Fibroblast of upper back skin (primary cell): ENCODE results near the gene HDAC1.
A peak's percentile ranks its signal among the peaks of the same experiment; 100 is the strongest.

Source experiments
- DNase-seq: peaks from one replicate; pipeline ENCODE4 v3.0.0-alpha.2; 2013

Gene HDAC1

GRCh38 chr1:32330558-32331151 lies 38.8 kb downstream of the HDAC1 start:
- DNase-seq, result no peak

- DNase-seq, result no peak
These were observed 39.7 kb downstream of the HDAC1 start for GRCh38 chr1:32331549-32331948.

GRCh38 chr1:32332290-32333079 lies 40.6 kb downstream of the HDAC1 start:
- no peak for DNase-seq

GRCh38 chr1:32333251-32333963 lies 41.5 kb downstream of the HDAC1 start:
- no peak for DNase-seq

GRCh38 chr1:32334274-32334861 lies 42.5 kb downstream of the HDAC1 start:
- DNase-seq, result no peak

- peak; percentile 44 for DNase-seq
These were observed 43.1 kb downstream of the HDAC1 start for GRCh38 chr1:32334864-32335534.

GRCh38 chr1:32335535-32335789 lies 43.6 kb downstream of the HDAC1 start:
- no peak for DNase-seq

- DNase-seq, result peak; percentile 77
These were observed 44.1 kb downstream of the HDAC1 start, which contains the start of gene MARCKSL1 for GRCh38 chr1:32335790-32336590. Gene MARCKSL1 (minus strand): TSS chr1:32336233. CDS start chr1:32336033, 200 bp downstream.

- no peak for DNase-seq
These were observed 44.7 kb downstream of the HDAC1 start for GRCh38 chr1:32336591-32336932.

- DNase-seq, result peak; percentile 34
These were observed 45.2 kb downstream of the HDAC1 start for GRCh38 chr1:32336963-32337675.

GRCh38 chr1:32337855-32338636 lies 46.2 kb downstream of the HDAC1 start:
- DNase-seq, result no peak

- no peak for DNase-seq
These were observed 46.8 kb downstream of the HDAC1 start for GRCh38 chr1:32338637-32339145.

GRCh38 chr1:32339363-32339978 lies 47.6 kb downstream of the HDAC1 start:
- DNase-seq, result peak; percentile 37

GRCh38 chr1:32341186-32341757 lies 49.4 kb downstream of the HDAC1 start:
- no peak for DNase-seq

- no peak for DNase-seq
These were observed 50.1 kb downstream of the HDAC1 start for GRCh38 chr1:32341971-32342370.

- DNase-seq, result no peak
These were observed 50.8 kb downstream of the HDAC1 start for GRCh38 chr1:32342704-32343103.

- peak; percentile 50 for DNase-seq
These were observed 53.5 kb downstream of the HDAC1 start for GRCh38 chr1:32345289-32345827.

GRCh38 chr1:32346532-32347157 lies 54.8 kb downstream of the HDAC1 start:
- no peak for DNase-seq

- no peak for DNase-seq
These were observed 57.4 kb downstream of the HDAC1 start for GRCh38 chr1:32349211-32349708.
